ENCODE measurements around the gene SIM2.

SIM2 gene

DNA sequence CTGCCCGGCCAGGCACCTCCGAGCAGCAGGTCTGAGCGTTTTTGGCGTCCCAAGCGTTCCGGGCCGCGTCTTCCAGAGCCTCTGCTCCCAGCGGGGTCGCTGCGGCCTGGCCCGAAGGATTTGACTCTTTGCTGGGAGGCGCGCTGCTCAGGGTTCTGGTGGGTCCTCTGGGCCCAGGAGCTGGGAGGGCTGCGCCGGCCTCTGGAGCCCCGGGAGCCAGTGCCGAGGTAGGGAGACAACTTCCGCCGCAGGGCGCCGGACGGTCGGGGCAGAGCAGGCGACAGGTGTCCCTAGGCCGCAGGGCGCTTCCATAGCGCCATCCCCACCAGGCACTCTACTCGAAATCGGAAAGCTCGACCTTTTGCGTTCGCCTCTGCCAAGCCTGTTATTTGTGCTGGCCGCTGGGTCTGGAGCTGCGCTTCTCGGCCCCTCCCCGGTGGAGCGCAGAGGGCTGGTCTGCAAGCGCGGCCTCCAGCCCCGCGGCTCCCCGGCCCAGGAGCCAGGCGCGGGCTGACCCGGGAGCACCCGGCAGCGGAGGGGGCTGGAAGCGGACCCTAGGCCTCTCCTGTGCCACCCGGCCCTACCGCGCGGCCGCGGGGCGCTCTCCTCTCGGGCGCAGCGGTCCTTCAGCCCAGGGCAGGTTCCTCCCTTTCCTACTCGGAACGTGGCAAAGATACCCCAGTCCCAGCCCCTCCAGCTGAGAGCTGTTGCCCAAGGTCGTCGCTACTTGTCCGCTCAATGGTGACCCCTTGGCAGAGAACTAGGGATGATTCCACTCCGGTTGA lies 2.2 kb downstream of the SIM2 start:
- no peaks in the 10 kb centered on the region for H3K9me3 ChIP-seq (ENCODE audit: control insufficient read depth, low read length)
- H3K36me3 ChIP-seq (ENCODE audit: control insufficient read depth, insufficient read depth, low read length) = no peaks in the 10 kb centered on the region
- H3K4me1 ChIP-seq (ENCODE audit: control insufficient read depth, insufficient read depth, low read length) = peaks cover 29% of the 10 kb centered on the region
- WGBS, 2 experiments = 1% methylated on average over 65 of the region's 65 CpGs
- no peak overlapping the region for H3K27ac ChIP-seq (ENCODE audit: insufficient read depth, low read depth, low read length, poor library complexity, severe bottlenecking)
- peaks cover 100% of the 10 kb centered on the region for H3K27me3 ChIP-seq (ENCODE audit: control insufficient read depth, insufficient read depth, low read length, poor library complexity, severe bottlenecking)
- peak overlapping the region; percentile 18 for H3K4me3 ChIP-seq (ENCODE audit: insufficient read depth, low read depth, low read length)

DNA sequence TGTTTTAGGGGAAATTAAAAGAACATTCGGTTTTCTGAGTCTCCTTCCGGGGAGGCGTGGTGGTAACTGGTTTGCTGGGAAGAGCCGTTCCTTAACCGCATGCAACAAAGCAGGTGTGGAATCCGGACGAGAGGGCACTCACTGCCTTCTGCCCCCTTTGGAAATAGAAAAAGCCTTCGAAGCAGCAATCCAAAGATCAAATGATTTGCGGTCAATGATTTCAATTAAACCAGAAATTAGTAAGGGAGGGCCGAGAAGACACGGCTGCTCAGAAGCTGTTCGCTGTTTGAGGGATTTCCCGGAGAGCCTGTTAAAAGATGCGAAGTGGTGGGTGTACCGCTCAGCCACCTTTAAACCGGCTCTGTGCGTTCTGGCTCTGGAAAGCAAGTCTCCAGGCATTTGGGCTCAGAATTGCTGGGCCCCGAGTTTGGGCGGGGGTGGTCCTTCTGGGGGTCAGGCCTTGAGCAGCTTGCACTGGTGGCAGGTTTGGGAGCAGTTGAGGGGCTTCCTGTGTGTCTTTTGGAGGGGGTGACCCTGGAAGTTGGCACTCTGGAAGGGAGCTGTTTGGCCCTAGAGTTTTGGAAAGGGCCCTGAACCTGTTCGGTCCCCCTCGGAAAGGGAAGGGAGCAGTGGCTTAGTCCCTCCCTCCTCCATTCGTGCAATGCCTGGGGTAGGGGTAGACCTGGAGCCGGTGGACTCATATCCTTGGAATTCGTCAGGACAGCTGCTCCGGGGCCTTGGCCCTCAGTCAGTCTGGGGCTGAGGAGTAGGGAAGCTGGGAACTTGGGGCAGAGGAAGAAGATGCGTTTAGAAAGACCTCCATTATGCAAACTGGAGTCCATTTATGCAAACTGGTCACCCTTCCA lies 3.1 kb downstream of the SIM2 start:
- Histone ChIP-seq H3K4me1 (ENCODE audit: control insufficient read depth, insufficient read depth, low read length) (peaks cover 29% of the 10 kb centered on the region), H3K36me3 (ENCODE audit: control insufficient read depth, insufficient read depth, low read length) (no peaks in the 10 kb centered on the region), H3K4me3 (ENCODE audit: insufficient read depth, low read depth, low read length) (no peak overlapping the region), H3K9me3 (ENCODE audit: control insufficient read depth, low read length) (no peaks in the 10 kb centered on the region), H3K27me3 (ENCODE audit: control insufficient read depth, insufficient read depth, low read length, poor library complexity, severe bottlenecking) (peaks cover 100% of the 10 kb centered on the region), H3K27ac (ENCODE audit: insufficient read depth, low read depth, low read length, poor library complexity, severe bottlenecking) (no peak overlapping the region)
- 2 to 3% methylated on average over 26 of the region's 26 CpGs for WGBS, 2 experiments

DNA sequence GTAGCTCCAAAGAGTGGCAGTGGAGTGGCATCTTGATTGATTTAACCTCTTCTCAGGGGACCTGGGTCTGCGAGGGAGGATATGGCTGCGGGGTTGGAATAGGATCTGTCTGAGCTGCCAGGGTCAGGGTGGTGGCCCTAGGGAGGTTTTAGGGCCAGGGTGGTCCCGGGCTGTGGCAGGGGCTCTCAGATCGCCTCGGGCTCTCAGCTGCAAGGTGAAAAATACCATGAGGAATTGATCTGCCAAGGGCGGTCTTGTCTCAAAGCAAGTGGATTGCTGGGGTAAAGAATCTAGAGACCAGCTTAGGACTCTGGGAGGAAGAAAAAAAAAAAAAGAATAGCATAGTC lies 3.7 kb downstream of the SIM2 start:
- Histone ChIP-seq H3K9me3 (ENCODE audit: control insufficient read depth, low read length) (no peaks in the 10 kb centered on the region), H3K4me3 (ENCODE audit: insufficient read depth, low read depth, low read length) (no peak overlapping the region), H3K36me3 (ENCODE audit: control insufficient read depth, insufficient read depth, low read length) (no peaks in the 10 kb centered on the region), H3K4me1 (ENCODE audit: control insufficient read depth, insufficient read depth, low read length) (peaks cover 29% of the 10 kb centered on the region), H3K27ac (ENCODE audit: insufficient read depth, low read depth, low read length, poor library complexity, severe bottlenecking) (no peak overlapping the region), H3K27me3 (ENCODE audit: control insufficient read depth, insufficient read depth, low read length, poor library complexity, severe bottlenecking) (peaks cover 100% of the 10 kb centered on the region)
- 9 to 10% methylated on average over 6 of the region's 6 CpGs for WGBS, 2 experiments

DNA sequence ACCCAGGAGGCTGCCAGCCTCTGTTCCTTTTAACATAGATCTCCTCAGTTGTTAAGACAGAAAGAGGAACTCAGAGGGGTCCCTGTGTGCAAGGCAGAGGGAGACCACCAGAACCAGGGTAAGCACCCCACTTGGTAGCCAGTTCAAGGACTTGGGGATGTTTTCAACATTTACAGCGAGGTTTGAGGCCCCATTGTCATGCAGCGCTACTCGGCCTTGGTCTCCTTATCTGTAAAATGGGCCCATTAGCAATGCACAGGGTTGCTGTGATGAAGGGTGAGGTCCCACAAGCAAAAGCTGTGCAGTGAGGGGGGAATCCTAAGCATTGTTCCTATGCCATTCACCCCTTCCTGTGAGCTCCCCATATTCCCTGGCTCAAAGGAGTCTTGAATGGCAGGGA lies 4.2 kb downstream of the SIM2 start:
- WGBS, 2 experiments = 33 to 43% methylated on average over 3 of the region's 3 CpGs
- no peaks in the 10 kb centered on the region for H3K36me3 ChIP-seq (ENCODE audit: control insufficient read depth, insufficient read depth, low read length)
- H3K9me3 ChIP-seq (ENCODE audit: control insufficient read depth, low read length) = no peaks in the 10 kb centered on the region
- no peak overlapping the region for H3K4me3 ChIP-seq (ENCODE audit: insufficient read depth, low read depth, low read length)
- H3K4me1 ChIP-seq (ENCODE audit: control insufficient read depth, insufficient read depth, low read length) = peaks cover 29% of the 10 kb centered on the region
- H3K27me3 ChIP-seq (ENCODE audit: control insufficient read depth, insufficient read depth, low read length, poor library complexity, severe bottlenecking) = peaks cover 100% of the 10 kb centered on the region
- H3K27ac ChIP-seq (ENCODE audit: insufficient read depth, low read depth, low read length, poor library complexity, severe bottlenecking) = no peak overlapping the region

DNA sequence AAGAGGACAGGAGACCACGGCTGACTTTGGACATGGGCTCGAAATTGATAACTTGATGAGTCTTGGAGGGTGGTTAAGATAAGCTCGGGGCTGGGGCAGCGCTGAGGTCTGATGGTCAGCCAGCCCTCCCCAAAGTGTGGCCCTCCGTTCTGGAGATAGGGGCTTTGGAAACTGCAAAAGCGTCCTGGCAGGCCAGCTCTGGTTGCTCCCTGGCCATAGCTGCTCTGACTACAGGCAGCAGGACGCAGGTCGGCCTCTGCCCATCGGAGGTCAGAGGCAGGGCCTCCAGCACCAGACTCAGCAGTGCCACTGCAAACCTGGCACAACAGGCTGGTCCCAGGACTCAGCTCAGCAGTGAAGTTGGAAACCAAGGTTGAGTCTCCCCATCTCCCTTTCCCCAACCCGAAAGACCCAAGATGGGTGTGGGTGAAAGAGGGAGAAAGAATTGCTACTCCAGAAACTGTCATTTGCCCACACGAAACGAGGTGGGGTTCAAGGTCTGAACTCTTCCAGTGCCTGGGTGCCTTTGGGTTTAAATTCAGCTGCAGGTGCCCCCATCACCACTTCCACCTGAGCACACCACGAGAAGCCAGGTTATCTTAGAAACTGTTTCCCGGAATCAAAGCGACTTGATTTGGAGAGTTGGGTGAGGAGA lies 4.8 kb downstream of the SIM2 start:
- peaks cover 32% of the 10 kb centered on the region for H3K4me1 ChIP-seq (ENCODE audit: control insufficient read depth, insufficient read depth, low read length)
- H3K9me3 ChIP-seq (ENCODE audit: control insufficient read depth, low read length) = no peaks in the 10 kb centered on the region
- H3K27ac ChIP-seq (ENCODE audit: insufficient read depth, low read depth, low read length, poor library complexity, severe bottlenecking) = no peak overlapping the region
- 16 to 17% methylated on average over 13 to 15 of the region's 15 CpGs for WGBS, 2 experiments
- no peak overlapping the region for H3K4me3 ChIP-seq (ENCODE audit: insufficient read depth, low read depth, low read length)
- H3K36me3 ChIP-seq (ENCODE audit: control insufficient read depth, insufficient read depth, low read length) = no peaks in the 10 kb centered on the region
- peaks cover 100% of the 10 kb centered on the region for H3K27me3 ChIP-seq (ENCODE audit: control insufficient read depth, insufficient read depth, low read length, poor library complexity, severe bottlenecking)

DNA sequence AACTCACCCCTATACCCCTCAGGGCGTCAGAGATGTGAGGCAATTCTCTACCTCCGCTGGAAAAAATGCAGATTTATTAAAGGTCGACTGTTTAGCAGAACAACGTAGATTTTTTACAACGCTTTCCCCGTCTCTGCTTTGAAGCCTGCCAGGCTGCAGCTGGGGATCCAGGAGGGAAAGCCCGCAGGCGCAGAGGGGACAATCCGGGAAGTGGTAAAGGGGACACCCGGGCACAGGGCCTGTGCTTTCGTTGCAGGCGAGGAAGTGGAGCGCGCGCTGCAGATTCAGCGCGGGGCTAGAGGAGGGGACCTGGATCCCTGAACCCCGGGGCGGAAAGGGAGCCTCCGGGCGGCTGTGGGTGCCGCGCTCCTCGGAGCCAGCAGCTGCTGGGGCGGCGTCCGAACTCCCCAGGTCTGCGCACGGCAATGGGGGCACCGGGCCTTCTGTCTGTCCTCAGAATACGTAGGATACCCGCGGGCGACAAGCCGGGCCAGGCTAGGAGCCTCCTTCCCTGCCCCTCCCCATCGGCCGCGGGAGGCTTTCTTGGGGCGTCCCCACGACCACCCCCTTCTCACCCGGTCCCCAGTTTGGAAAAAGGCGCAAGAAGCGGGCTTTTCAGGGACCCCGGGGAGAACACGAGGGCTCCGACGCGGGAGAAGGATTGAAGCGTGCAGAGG lies 5.5 kb downstream of the SIM2 start:
- Histone ChIP-seq H3K36me3 (ENCODE audit: control insufficient read depth, insufficient read depth, low read length) (no peaks in the 10 kb centered on the region), H3K4me3 (ENCODE audit: insufficient read depth, low read depth, low read length) (no peak overlapping the region), H3K27me3 (ENCODE audit: control insufficient read depth, insufficient read depth, low read length, poor library complexity, severe bottlenecking) (peaks cover 100% of the 10 kb centered on the region), H3K27ac (ENCODE audit: insufficient read depth, low read depth, low read length, poor library complexity, severe bottlenecking) (no peak overlapping the region), H3K4me1 (ENCODE audit: control insufficient read depth, insufficient read depth, low read length) (peaks cover 34% of the 10 kb centered on the region), H3K9me3 (ENCODE audit: control insufficient read depth, low read length) (no peaks in the 10 kb centered on the region)
- 2% methylated on average over 49 of the region's 49 CpGs for WGBS, 2 experiments

DNA sequence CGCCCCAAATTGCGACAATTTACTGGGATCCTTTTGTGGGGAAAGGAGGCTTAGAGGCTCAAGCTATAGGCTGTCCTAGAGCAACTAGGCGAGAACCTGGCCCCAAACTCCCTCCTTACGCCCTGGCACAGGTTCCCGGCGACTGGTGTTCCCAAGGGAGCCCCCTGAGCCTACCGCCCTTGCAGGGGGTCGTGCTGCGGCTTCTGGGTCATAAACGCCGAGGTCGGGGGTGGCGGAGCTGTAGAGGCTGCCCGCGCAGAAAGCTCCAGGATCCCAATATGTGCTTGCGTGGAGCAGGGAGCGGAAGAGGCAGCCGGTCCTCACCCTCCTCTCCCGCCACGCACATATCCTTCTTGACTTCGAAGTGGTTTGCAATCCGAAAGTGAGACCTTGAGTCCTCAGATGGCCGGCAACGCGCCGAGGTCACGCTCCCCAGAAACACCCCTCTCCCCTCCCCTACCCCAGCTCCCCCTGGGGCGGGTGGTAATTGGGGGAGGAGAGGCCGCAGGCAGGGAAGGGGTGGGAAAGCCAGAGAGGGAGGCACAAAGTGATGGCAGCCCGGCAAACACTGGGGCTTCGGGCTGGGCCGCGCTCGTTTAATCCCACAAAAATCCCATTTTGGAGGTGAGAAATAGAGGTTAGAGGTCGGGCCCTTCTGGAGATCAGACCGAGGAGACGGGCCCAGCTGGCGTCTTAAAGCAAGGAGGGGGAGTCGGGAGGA lies 6.2 kb downstream of the SIM2 start:
- peaks cover 32% of the 10 kb centered on the region for H3K4me1 ChIP-seq (ENCODE audit: control insufficient read depth, insufficient read depth, low read length)
- no peaks in the 10 kb centered on the region for H3K36me3 ChIP-seq (ENCODE audit: control insufficient read depth, insufficient read depth, low read length)
- H3K27me3 ChIP-seq (ENCODE audit: control insufficient read depth, insufficient read depth, low read length, poor library complexity, severe bottlenecking) = peaks cover 100% of the 10 kb centered on the region
- WGBS, 2 experiments = 1 to 2% methylated on average over 35 of the region's 39 CpGs
- H3K4me3 ChIP-seq (ENCODE audit: insufficient read depth, low read depth, low read length) = no peak overlapping the region
- H3K9me3 ChIP-seq (ENCODE audit: control insufficient read depth, low read length) = no peaks in the 10 kb centered on the region
- H3K27ac ChIP-seq (ENCODE audit: insufficient read depth, low read depth, low read length, poor library complexity, severe bottlenecking) = no peak overlapping the region

DNA sequence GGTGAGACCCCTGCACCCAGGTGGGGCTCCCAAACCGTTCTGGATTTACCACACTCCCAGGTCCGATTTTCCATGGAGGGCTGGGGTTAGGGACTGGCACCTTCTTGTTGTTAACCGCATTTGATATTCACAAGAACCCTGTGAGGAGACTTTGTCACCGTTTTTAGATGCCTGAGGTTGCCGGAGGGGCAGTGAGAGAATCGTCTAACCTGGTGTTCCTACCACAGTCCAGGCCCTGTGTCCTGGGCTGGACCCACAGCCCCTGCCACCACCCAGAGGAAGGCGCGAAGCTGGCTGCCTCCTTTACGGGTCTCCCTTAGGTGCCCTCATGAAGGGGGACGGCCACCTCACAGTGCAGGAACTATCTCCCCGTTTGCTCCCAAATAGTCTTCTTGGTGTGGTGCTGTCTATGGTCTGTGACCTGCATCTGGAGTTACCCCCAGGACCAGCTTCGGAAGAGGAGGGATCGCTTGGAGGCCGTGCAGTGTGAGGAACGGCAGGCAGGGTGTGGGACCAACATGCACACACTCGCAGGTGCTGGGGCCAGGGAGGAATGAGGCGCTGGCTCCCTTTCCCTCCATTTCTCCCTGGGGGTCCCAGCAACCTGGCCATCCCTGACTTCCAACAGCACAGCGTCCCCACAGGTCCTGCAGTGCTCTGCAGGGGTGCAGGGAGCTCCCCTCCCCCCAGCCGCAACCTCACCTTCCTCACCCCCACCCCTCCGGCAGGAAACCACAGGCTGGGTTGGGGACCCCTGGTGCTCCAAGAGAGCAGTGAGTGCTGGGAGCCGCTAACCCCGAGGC lies 7.0 kb downstream of the SIM2 start:
- 3% methylated on average over 22 of the region's 22 CpGs for WGBS, 2 experiments
- Histone ChIP-seq H3K27me3 (ENCODE audit: control insufficient read depth, insufficient read depth, low read length, poor library complexity, severe bottlenecking) (peaks cover 100% of the 10 kb centered on the region), H3K4me1 (ENCODE audit: control insufficient read depth, insufficient read depth, low read length) (peaks cover 27% of the 10 kb centered on the region), H3K4me3 (ENCODE audit: insufficient read depth, low read depth, low read length) (no peak overlapping the region), H3K9me3 (ENCODE audit: control insufficient read depth, low read length) (no peaks in the 10 kb centered on the region), H3K27ac (ENCODE audit: insufficient read depth, low read depth, low read length, poor library complexity, severe bottlenecking) (no peak overlapping the region), H3K36me3 (ENCODE audit: control insufficient read depth, insufficient read depth, low read length) (no peaks in the 10 kb centered on the region)

DNA sequence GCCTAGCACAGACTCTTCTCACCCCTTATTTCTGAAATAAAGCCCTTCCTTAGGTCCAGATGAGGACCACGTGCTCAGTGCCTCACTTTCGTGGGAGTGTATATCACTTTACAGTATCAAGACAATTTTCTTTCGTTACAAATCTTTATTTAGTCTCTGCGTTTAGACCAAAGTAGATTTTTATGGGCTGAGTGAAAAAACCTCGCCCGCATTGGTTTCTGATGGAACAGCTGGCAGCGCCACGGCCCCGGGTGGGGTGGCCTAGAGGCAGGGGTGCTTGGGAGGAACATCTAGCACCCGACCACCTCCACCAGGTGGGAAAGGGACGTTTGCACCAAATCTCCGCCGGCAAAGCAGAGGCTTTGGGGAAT lies 7.6 kb downstream of the SIM2 start:
- 2 to 7% methylated on average over 13 of the region's 13 CpGs for whole genome bisulfite sequencing, 2 experiments
- Histone ChIP-seq H3K36me3 (ENCODE audit: control insufficient read depth, insufficient read depth, low read length) (no peaks in the 10 kb centered on the region), H3K4me3 (ENCODE audit: insufficient read depth, low read depth, low read length) (no peak overlapping the region), H3K4me1 (ENCODE audit: control insufficient read depth, insufficient read depth, low read length) (peaks cover 21% of the 10 kb centered on the region), H3K27ac (ENCODE audit: insufficient read depth, low read depth, low read length, poor library complexity, severe bottlenecking) (no peak overlapping the region), H3K9me3 (ENCODE audit: control insufficient read depth, low read length) (no peaks in the 10 kb centered on the region), H3K27me3 (ENCODE audit: control insufficient read depth, insufficient read depth, low read length, poor library complexity, severe bottlenecking) (peaks cover 100% of the 10 kb centered on the region)

All from ectodermal cell (in vitro differentiated cells).